Panc1 (cell line): ENCODE data around the gene TMEM39B.

Experiments used
- POLR2AphosphoS5 ChIP-seq: IDR thresholded peaks from 2 replicates; pipeline ENCODE4 v1.6.1; 2012; ENCODE audit warnings: mild to moderate bottlenecking, low read depth, low read length, moderate library complexity
- SIN3A ChIP-seq: IDR thresholded peaks from 2 replicates; pipeline ENCODE4 v1.6.1; 2012; ENCODE audit warnings: low read depth, mild to moderate bottlenecking, low read length, moderate library complexity, borderline replicate concordance; ENCODE audit not compliant: insufficient read depth
- TCF7L2 ChIP-seq: IDR thresholded peaks from 2 replicates; pipeline ENCODE4 v1.6.1; 2011; ENCODE audit warnings: mild to moderate bottlenecking, low read depth, low read length, inconsistent platforms
- TF ChIP-seq, protein P1 (sequence below): fragments of 450-650 bp; IDR thresholded peaks from 2 replicates; pipeline ENCODE4 v1.5.1; 2017; ENCODE audit warnings: mild to moderate bottlenecking
- TF ChIP-seq, protein P2 (sequence below), 2 experiments: IDR thresholded peaks; 2 replicates each; pipeline ENCODE4 v1.6.1; 2011 to 2012; ENCODE audit warnings: low read depth in 2 of 2, control low read depth in 1 of 2, low read length in 1 of 2, mild to moderate bottlenecking in 1 of 2, moderate library complexity in 1 of 2; ENCODE audit not compliant: insufficient read depth in 1 of 2

DNA sequence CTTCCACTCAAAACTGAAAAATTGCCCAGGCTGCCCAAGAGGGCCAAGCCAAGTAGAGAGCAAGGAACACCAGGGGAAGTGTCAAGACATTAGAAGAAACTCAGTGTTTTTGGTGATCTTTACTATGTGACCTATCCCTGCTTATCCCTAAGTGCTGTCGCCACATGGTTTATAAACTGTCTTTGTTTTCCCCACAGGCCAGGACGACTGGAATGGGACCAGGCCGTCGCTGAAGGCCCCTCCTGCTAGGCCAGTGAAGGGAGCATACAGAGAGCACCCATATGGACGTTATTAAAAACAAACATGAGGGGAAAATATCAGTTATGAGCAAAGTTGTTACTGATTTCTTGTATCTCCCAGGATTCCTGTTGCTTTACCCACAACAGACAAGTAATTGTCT is 30.4 kb upstream of the TMEM39B start:
- TF ChIP-seq SIN3A (no peak), POLR2AphosphoS5 (no peak), TCF7L2 (no peak)
- TF ChIP-seq, protein P1, sequence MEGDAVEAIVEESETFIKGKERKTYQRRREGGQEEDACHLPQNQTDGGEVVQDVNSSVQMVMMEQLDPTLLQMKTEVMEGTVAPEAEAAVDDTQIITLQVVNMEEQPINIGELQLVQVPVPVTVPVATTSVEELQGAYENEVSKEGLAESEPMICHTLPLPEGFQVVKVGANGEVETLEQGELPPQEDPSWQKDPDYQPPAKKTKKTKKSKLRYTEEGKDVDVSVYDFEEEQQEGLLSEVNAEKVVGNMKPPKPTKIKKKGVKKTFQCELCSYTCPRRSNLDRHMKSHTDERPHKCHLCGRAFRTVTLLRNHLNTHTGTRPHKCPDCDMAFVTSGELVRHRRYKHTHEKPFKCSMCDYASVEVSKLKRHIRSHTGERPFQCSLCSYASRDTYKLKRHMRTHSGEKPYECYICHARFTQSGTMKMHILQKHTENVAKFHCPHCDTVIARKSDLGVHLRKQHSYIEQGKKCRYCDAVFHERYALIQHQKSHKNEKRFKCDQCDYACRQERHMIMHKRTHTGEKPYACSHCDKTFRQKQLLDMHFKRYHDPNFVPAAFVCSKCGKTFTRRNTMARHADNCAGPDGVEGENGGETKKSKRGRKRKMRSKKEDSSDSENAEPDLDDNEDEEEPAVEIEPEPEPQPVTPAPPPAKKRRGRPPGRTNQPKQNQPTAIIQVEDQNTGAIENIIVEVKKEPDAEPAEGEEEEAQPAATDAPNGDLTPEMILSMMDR, result no peak
- TF ChIP-seq, protein P2, sequence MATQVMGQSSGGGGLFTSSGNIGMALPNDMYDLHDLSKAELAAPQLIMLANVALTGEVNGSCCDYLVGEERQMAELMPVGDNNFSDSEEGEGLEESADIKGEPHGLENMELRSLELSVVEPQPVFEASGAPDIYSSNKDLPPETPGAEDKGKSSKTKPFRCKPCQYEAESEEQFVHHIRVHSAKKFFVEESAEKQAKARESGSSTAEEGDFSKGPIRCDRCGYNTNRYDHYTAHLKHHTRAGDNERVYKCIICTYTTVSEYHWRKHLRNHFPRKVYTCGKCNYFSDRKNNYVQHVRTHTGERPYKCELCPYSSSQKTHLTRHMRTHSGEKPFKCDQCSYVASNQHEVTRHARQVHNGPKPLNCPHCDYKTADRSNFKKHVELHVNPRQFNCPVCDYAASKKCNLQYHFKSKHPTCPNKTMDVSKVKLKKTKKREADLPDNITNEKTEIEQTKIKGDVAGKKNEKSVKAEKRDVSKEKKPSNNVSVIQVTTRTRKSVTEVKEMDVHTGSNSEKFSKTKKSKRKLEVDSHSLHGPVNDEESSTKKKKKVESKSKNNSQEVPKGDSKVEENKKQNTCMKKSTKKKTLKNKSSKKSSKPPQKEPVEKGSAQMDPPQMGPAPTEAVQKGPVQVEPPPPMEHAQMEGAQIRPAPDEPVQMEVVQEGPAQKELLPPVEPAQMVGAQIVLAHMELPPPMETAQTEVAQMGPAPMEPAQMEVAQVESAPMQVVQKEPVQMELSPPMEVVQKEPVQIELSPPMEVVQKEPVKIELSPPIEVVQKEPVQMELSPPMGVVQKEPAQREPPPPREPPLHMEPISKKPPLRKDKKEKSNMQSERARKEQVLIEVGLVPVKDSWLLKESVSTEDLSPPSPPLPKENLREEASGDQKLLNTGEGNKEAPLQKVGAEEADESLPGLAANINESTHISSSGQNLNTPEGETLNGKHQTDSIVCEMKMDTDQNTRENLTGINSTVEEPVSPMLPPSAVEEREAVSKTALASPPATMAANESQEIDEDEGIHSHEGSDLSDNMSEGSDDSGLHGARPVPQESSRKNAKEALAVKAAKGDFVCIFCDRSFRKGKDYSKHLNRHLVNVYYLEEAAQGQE (IDR thresholded peaks at IDR 0.05; ENCODE audit: insufficient read depth in 1 of 2, low read depth in 2 of 2, low read length in 1 of 2), result no peak
